ENCODE results near the gene BRINP3. TPM values are rescaled to one million over a fixed set of nuclear protein-coding genes. Genes with fewer than 3 reads are reported as not detected.
"Not testable (repeated sequence)": the region's sequence is repeated elsewhere in the genome, so short reads cannot be mapped to it uniquely, and the experiment has no call there.

The BRINP3 gene
- total and polyA plus RNA-seq, 2 donors (not counting 3 experiments of a cell fraction or from before 2014, with no cell fraction given), result not detected

DNA sequence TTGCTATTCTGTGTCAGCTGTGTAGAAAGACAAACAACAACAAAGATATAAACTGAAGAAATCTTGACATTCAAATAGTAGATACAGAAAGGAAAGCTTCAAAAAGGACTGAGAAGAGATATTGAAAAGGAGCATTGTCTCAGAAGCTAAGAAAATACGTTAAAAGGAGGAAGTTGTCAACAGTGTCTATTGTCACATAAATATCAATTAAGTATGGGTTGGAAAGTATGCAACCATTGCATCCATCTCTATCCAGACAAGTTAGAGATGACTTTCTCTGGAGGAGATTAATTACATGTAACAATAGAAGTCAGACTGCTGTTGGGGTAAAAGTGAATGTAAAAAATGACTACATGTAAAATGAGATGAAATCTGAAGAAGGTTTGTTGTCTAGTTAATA is 29.7 kb upstream of the BRINP3 start:
- Histone ChIP-seq H3K9ac (replicated peaks; ENCODE audit: extremely low read depth, insufficient read depth, low read length) (no peak overlapping the region), H2AFZ (ENCODE audit: low read depth, low read length) (no peak overlapping the region), H3K4me3 (replicated peaks in 1 of 3; ENCODE audit: insufficient read depth in 1 of 3, low read depth in 1 of 3, low read length in 3 of 3) (no peak overlapping the region), H3K27me3 (ENCODE audit: control insufficient read depth in 2 of 2, insufficient read depth in 2 of 2, low read length in 2 of 2) (no peaks in the 10 kb centered on the region), H3K79me2 (ENCODE audit: control insufficient read depth, insufficient read depth, low read length) (no peaks in the 10 kb centered on the region), H3K9me1 (replicated peaks; ENCODE audit: control insufficient read depth, extremely low read depth, insufficient read depth, low read length) (no peaks in the 10 kb centered on the region), H3K4me2 (ENCODE audit: insufficient read depth, low read length) (no peak overlapping the region), H3K9me3 (replicated peaks; ENCODE audit: control insufficient read depth, insufficient read depth, low read length) (no peaks in the 10 kb centered on the region), H3K4me1 (ENCODE audit: control insufficient read depth, extremely low read depth, insufficient read depth, low read length) (no peaks in the 10 kb centered on the region), H4K20me1 (replicated peaks; ENCODE audit: control insufficient read depth, extremely low read depth, insufficient read depth, low read length) (no peaks in the 10 kb centered on the region), H3K36me3 (ENCODE audit: control insufficient read depth in 2 of 2, extremely low read depth in 1 of 2, insufficient read depth in 2 of 2, low read length in 2 of 2) (no peaks in the 10 kb centered on the region), H3K27ac (ENCODE audit: insufficient read depth, low read depth, low read length) (no peak overlapping the region)
- intact Hi-C loops (cut with micrococcal nuclease) (no loop called here), dilution Hi-C loops (cut with MboI; ENCODE audit: extremely low pct_ligation_motif_present, low sequenced_read_pairs) (no loop called here)
- DNase-seq (ENCODE audit: low read depth, low spot score), result no peak
- ChIA-PET POLR2A (no interaction called here), CTCF (no interaction called here)
- TF ChIP-seq POLR2A (IDR thresholded peaks at IDR 0.05; ENCODE audit: low read depth, low read length) (no peak), EZH2 (IDR thresholded peaks at IDR 0.05; ENCODE audit: borderline replicate concordance, low read depth, low read length, severe bottlenecking) (no peak), MYC (IDR thresholded peaks at IDR 0.05; ENCODE audit: low read depth, low read length) (no peak), FOS (IDR thresholded peaks at IDR 0.05; ENCODE audit: borderline replicate concordance, insufficient read depth, low read length) (no peak), GATA2 (IDR thresholded peaks at IDR 0.05; ENCODE audit: insufficient read depth, insufficient read length, low read depth, low read length) (no peak), JUN (IDR thresholded peaks at IDR 0.05; ENCODE audit: borderline replicate concordance, insufficient read depth, insufficient read length, low read depth) (no peak), POLR2AphosphoS5 (IDR thresholded peaks at IDR 0.05; ENCODE audit: insufficient read depth, low read depth, low read length) (no peak)
- TF ChIP-seq, protein P1, sequence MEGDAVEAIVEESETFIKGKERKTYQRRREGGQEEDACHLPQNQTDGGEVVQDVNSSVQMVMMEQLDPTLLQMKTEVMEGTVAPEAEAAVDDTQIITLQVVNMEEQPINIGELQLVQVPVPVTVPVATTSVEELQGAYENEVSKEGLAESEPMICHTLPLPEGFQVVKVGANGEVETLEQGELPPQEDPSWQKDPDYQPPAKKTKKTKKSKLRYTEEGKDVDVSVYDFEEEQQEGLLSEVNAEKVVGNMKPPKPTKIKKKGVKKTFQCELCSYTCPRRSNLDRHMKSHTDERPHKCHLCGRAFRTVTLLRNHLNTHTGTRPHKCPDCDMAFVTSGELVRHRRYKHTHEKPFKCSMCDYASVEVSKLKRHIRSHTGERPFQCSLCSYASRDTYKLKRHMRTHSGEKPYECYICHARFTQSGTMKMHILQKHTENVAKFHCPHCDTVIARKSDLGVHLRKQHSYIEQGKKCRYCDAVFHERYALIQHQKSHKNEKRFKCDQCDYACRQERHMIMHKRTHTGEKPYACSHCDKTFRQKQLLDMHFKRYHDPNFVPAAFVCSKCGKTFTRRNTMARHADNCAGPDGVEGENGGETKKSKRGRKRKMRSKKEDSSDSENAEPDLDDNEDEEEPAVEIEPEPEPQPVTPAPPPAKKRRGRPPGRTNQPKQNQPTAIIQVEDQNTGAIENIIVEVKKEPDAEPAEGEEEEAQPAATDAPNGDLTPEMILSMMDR (IDR thresholded peaks at IDR 0.05; ENCODE audit: extremely low read depth in 1 of 2, insufficient read depth in 1 of 2, low read depth in 1 of 2, low read length in 2 of 2), result no peak
- TF ChIP-seq, protein P2, sequence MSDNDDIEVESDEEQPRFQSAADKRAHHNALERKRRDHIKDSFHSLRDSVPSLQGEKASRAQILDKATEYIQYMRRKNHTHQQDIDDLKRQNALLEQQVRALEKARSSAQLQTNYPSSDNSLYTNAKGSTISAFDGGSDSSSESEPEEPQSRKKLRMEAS (IDR thresholded peaks at IDR 0.05; ENCODE audit: insufficient read depth, insufficient read length), result no peak
- BruUV-seq (replicated peaks), result no TSS peak
- FAIRE-seq, result no peak

DNA sequence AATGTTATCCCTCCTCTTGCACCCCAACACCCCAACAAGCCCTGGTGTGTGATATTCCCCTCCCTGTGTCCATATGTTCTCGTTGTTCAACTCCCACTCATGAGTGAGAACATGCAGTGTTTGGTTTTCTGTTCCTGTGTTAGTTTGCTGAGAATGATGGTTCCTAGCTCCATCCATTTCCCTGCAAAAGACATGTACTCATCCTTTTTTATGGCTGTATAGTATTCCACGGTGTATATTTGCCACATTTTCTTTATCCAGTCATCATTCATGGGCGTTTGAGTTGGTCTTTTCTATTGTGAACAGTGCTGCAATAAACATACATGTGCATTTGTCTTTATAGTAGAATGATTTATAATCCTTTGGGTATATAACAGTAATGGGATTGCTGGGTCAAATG is 26.9 kb upstream of the BRINP3 start:
- not testable (repeated sequence) for FAIRE-seq

More for the DNA sequence above, 26.9 kb upstream of the BRINP3 start:
- H3K4me2 ChIP-seq (ENCODE audit: insufficient read depth, low read length); H4K20me1 ChIP-seq (replicated peaks; ENCODE audit: control insufficient read depth, extremely low read depth, insufficient read depth, low read length); H3K9me1 ChIP-seq (replicated peaks; ENCODE audit: control insufficient read depth, extremely low read depth, insufficient read depth, low read length); BruUV-seq (replicated peaks); H3K9ac ChIP-seq (replicated peaks; ENCODE audit: extremely low read depth, insufficient read depth, low read length); H3K4me1 ChIP-seq (ENCODE audit: control insufficient read depth, extremely low read depth, insufficient read depth, low read length); H2AFZ ChIP-seq (ENCODE audit: low read depth, low read length); intact Hi-C loops (cut with micrococcal nuclease); POLR2A ChIA-PET; CTCF ChIA-PET; H3K9me3 ChIP-seq (replicated peaks; ENCODE audit: control insufficient read depth, insufficient read depth, low read length); H3K27me3 ChIP-seq (ENCODE audit: control insufficient read depth in 2 of 2, insufficient read depth in 2 of 2, low read length in 2 of 2); H3K79me2 ChIP-seq (ENCODE audit: control insufficient read depth, insufficient read depth, low read length); DNase-seq (ENCODE audit: low read depth, low spot score); H3K27ac ChIP-seq (ENCODE audit: insufficient read depth, low read depth, low read length); H3K4me3 ChIP-seq (replicated peaks in 1 of 3; ENCODE audit: insufficient read depth in 1 of 3, low read depth in 1 of 3, low read length in 3 of 3); H3K36me3 ChIP-seq (ENCODE audit: control insufficient read depth in 2 of 2, extremely low read depth in 1 of 2, insufficient read depth in 2 of 2, low read length in 2 of 2); dilution Hi-C loops (cut with MboI; ENCODE audit: extremely low pct_ligation_motif_present, low sequenced_read_pairs): not testable (repeated sequence)

All from endothelial cell of umbilical vein (primary cell).